ENCODE measurements around the gene RRAS.
"Not testable (repeated sequence)": the region's sequence is repeated elsewhere in the genome, so short reads cannot be mapped to it uniquely, and the experiment has no call there.

Gene RRAS

GRCh38 chr19:49624967-49625910, 14.7 kb downstream of the RRAS start:
- TF ChIP-seq CTCF (IDR thresholded peaks at IDR 0.05; ENCODE audit: low read depth, low read length): no peak
- no peak overlapping the region for H3K4me3 ChIP-seq (ENCODE audit: low read depth, low read length)

GRCh38 chr19:49617860-49618259, 22.1 kb downstream of the RRAS start:
- not testable (repeated sequence) for H3K4me3 ChIP-seq (ENCODE audit: low read depth, low read length)

- TF ChIP-seq CTCF (IDR thresholded peaks at IDR 0.05; ENCODE audit: low read depth, low read length): no peak
- no peak overlapping the region for H3K4me3 ChIP-seq (ENCODE audit: low read depth, low read length)
These were observed 23.0 kb downstream of the RRAS start for GRCh38 chr19:49616945-49617344.

GRCh38 chr19:49616532-49616931, 23.4 kb downstream of the RRAS start:
- H3K4me3 ChIP-seq (ENCODE audit: low read depth, low read length): no peak overlapping the region
- TF ChIP-seq CTCF (IDR thresholded peaks at IDR 0.05; ENCODE audit: low read depth, low read length): no peak

- no peak for TF ChIP-seq CTCF (IDR thresholded peaks at IDR 0.05; ENCODE audit: low read depth, low read length)
- H3K4me3 ChIP-seq (ENCODE audit: low read depth, low read length): no peak overlapping the region
These were observed 24.1 kb downstream of the RRAS start for GRCh38 chr19:49615861-49616260.

- TF ChIP-seq CTCF (IDR thresholded peaks at IDR 0.05; ENCODE audit: low read depth, low read length): 0 out of 2 replicates have a peak, but pooled peaks have one; percentile 19
- peak overlapping the region; percentile 18; the same call in 1 of the 2 replicates for H3K4me3 ChIP-seq (ENCODE audit: low read depth, low read length)
These were observed 25.7 kb downstream of the RRAS start for GRCh38 chr19:49614096-49614833.

GRCh38 chr19:49613374-49613773, 26.6 kb downstream of the RRAS start:
- TF ChIP-seq CTCF (IDR thresholded peaks at IDR 0.05; ENCODE audit: low read depth, low read length): no peak
- no peak overlapping the region for H3K4me3 ChIP-seq (ENCODE audit: low read depth, low read length)
